H1 (cell line): Measurements from ENCODE around the gene SLC22A23. TPM values are rescaled to one million over a fixed set of nuclear protein-coding genes. Genes with fewer than 3 reads are reported as not detected.

ENCODE experiments used
- CTCF ChIA-PET: fragments of 300-600 bp; sonication (Branson Sonifier 250); formaldehyde crosslinking; loops from one replicate; lab custom pipeline; 2021; ENCODE audit not compliant: partially characterized antibody; lab: Charles Lee
- POLR2A ChIA-PET: fragments of 300-600 bp; sonication (Branson Sonifier 250); formaldehyde crosslinking; loops from one replicate; lab custom pipeline; 2021; ENCODE audit warnings: inconsistent platforms; ENCODE audit not compliant: partially characterized antibody; lab: Charles Lee
- DNase-seq, 2 experiments: peaks; one replicate each; pipeline versions ENCODE4 v3.0.0 to v3.0.0-alpha.2; 2010 to 2022; ENCODE audit warnings: low spot score in 2 of 2, low read depth in 1 of 2, mixed read lengths in 1 of 2
- FAIRE-seq: peaks from 2 replicates; lab custom pipeline; 2011; peaks lifted over from hg19 to GRCh38; lab: Jason Lieb, UNC
- H2AFZ ChIP-seq: 2 replicates; pipeline ENCODE4 v1.8.1; 2012; ENCODE audit warnings: low read length, inconsistent platforms
- H2AK5ac ChIP-seq: 2 replicates; pipeline ENCODE4 v1.6.1; 2013; ENCODE audit warnings: low read depth, low read length
- H2BK120ac ChIP-seq: replicated peaks from 2 replicates; pipeline ENCODE3; 2013; ENCODE audit warnings: low read depth, low read length, inconsistent platforms
- H2BK12ac ChIP-seq: 2 replicates; pipeline ENCODE4 v1.6.1; 2013; ENCODE audit warnings: low read depth, low read length
- H2BK15ac ChIP-seq: 2 replicates; pipeline ENCODE4 v1.6.1; 2013; ENCODE audit warnings: low read length
- H2BK20ac ChIP-seq: 2 replicates; pipeline ENCODE4 v1.6.1; 2013; ENCODE audit warnings: low read length
- H2BK5ac ChIP-seq: 2 replicates; pipeline ENCODE4 v1.6.1; 2013; ENCODE audit warnings: low read depth, low read length
- H3K14ac ChIP-seq: 2 replicates; pipeline ENCODE4 v1.6.1; 2013; ENCODE audit warnings: inconsistent platforms; ENCODE audit not compliant: insufficient read length
- H3K18ac ChIP-seq: 2 replicates; pipeline ENCODE4 v1.6.1; 2013; ENCODE audit warnings: low read length; ENCODE audit errors: extremely low read depth
- H3K23ac ChIP-seq: 2 replicates; pipeline ENCODE4 v1.6.1; 2013; ENCODE audit warnings: inconsistent platforms; ENCODE audit not compliant: insufficient read length
- H3K23me2 ChIP-seq: 2 replicates; pipeline ENCODE4 v1.6.1; 2013; ENCODE audit warnings: low read depth, low read length
- H3K27ac ChIP-seq: 2 replicates; pipeline ENCODE4 v1.6.1; 2011; ENCODE audit warnings: low read depth, low read length, inconsistent platforms
- H3K27me3 ChIP-seq, 4 experiments: replicated peaks in 1 of 4; 1 replicate in 1 of 4; 2 replicates in 3 of 4; pipeline versions ENCODE4 v1.6.1 to v1.8.1; 2011 to 2013; ENCODE audit warnings: low read length in 3 of 4, mild to moderate bottlenecking in 3 of 4, inconsistent platforms in 2 of 4, mixed read lengths in 2 of 4, moderate library complexity in 1 of 4; ENCODE audit not compliant: control insufficient read depth in 3 of 4, insufficient read depth in 3 of 4; ENCODE audit errors: extremely low read depth in 1 of 4
- H3K36me3 ChIP-seq, 4 experiments: 2 replicates each; pipeline versions ENCODE4 v1.6.1 to v1.8.1; 2011 to 2013; ENCODE audit warnings: mild to moderate bottlenecking in 4 of 4, low read length in 3 of 4, moderate library complexity in 2 of 4, control low read depth in 1 of 4, inconsistent platforms in 1 of 4; ENCODE audit not compliant: insufficient read depth in 4 of 4, control insufficient read depth in 2 of 4
- H3K4ac ChIP-seq: replicated peaks from 2 replicates; pipeline ENCODE3; 2013; ENCODE audit warnings: low read length, low read depth, mixed read lengths, inconsistent platforms; ENCODE audit not compliant: insufficient read length
- H3K4me1 ChIP-seq, 4 experiments: replicated peaks in 1 of 4; 1 replicate in 1 of 4; 2 replicates in 3 of 4; pipeline versions ENCODE4 v1.6.1 to v1.8.1; 2011 to 2013; ENCODE audit warnings: low read length in 3 of 4, inconsistent platforms in 2 of 4, mixed read lengths in 1 of 4; ENCODE audit not compliant: insufficient read depth in 4 of 4, control insufficient read depth in 3 of 4
- H3K4me2 ChIP-seq, 2 experiments: 2 replicates each; pipeline versions ENCODE4 v1.6.1 to v1.8.1; 2011 to 2013; ENCODE audit warnings: low read depth in 2 of 2, low read length in 2 of 2, control low read depth in 1 of 2, inconsistent platforms in 1 of 2, mild to moderate bottlenecking in 1 of 2; ENCODE audit not compliant: insufficient read depth in 1 of 2
- H3K4me3 ChIP-seq, 4 experiments: fragments of 200-600, 300-600 bp in 1 of 4; sonication (generic), shearing (Covaris generic), sonication (Bioruptor Twin) in 1 of 4; 2 replicates each; pipeline versions ENCODE4 v1.5.1 to v1.8.1; 2011 to 2016; ENCODE audit warnings: low read length in 4 of 4, low read depth in 3 of 4, control low read depth in 2 of 4, inconsistent platforms in 2 of 4, mild to moderate bottlenecking in 2 of 4, mixed read lengths in 1 of 4, moderate library complexity in 1 of 4; ENCODE audit not compliant: insufficient read depth in 2 of 4; ENCODE audit errors: extremely low read depth in 1 of 4
- H3K56ac ChIP-seq: replicated peaks from 2 replicates; pipeline ENCODE3; 2013; ENCODE audit warnings: low read depth, mild to moderate bottlenecking, mixed read lengths, low read length, inconsistent platforms; ENCODE audit not compliant: insufficient read length
- H3K79me1 ChIP-seq: 2 replicates; pipeline ENCODE4 v1.6.1; 2013; ENCODE audit warnings: low read depth, low read length, control low read depth
- H3K79me2 ChIP-seq, 2 experiments: 2 replicates each; pipeline versions ENCODE4 v1.6.1 to v1.8.1; 2012 to 2013; ENCODE audit warnings: low read length in 2 of 2, mild to moderate bottlenecking in 2 of 2, inconsistent platforms in 1 of 2; ENCODE audit not compliant: insufficient read depth in 2 of 2, control insufficient read depth in 1 of 2
- H3K9ac ChIP-seq, 4 experiments: replicated peaks in 1 of 4; 1 replicate in 1 of 4; 2 replicates in 3 of 4; pipeline versions ENCODE4 v1.6.1 to v1.8.1; 2011 to 2013; ENCODE audit warnings: low read depth in 3 of 4, low read length in 3 of 4, control low read depth in 2 of 4, mild to moderate bottlenecking in 2 of 4, moderate library complexity in 2 of 4, inconsistent platforms in 1 of 4; ENCODE audit errors: extremely low read depth in 1 of 4
- H3K9me3 ChIP-seq, 2 experiments: 2 replicates each; pipeline versions ENCODE4 v1.6.1 to v1.8.1; 2012 to 2013; ENCODE audit warnings: mild to moderate bottlenecking in 2 of 2, moderate library complexity in 2 of 2, control low read depth in 1 of 2, inconsistent platforms in 1 of 2, low read depth in 1 of 2, low read length in 1 of 2, mixed read lengths in 1 of 2; ENCODE audit not compliant: insufficient read depth in 2 of 2
- H4K20me1 ChIP-seq, 2 experiments: replicated peaks in 1 of 2; 2 replicates each; pipeline versions ENCODE3 to v1.8.1; 2011 to 2013; ENCODE audit warnings: inconsistent platforms in 2 of 2, low read length in 2 of 2, mild to moderate bottlenecking in 1 of 2; ENCODE audit not compliant: insufficient read depth in 2 of 2, control insufficient read depth in 1 of 2
- H4K5ac ChIP-seq: 2 replicates; pipeline ENCODE4 v1.6.1; 2013; ENCODE audit warnings: low read length, low read depth, mixed read lengths, inconsistent platforms; ENCODE audit not compliant: insufficient read length
- H4K8ac ChIP-seq: 2 replicates; pipeline ENCODE4 v1.8.0; 2013; ENCODE audit warnings: mild to moderate bottlenecking, moderate library complexity, low read length, inconsistent platforms; ENCODE audit not compliant: insufficient read depth; ENCODE audit errors: extremely low read depth
- H4K91ac ChIP-seq: replicated peaks from 2 replicates; pipeline ENCODE3; 2013; ENCODE audit warnings: low read length, mixed read lengths, inconsistent platforms; ENCODE audit not compliant: insufficient read length
- CREB1 ChIP-seq: IDR thresholded peaks from 2 replicates; pipeline ENCODE4 v1.6.1; 2012; ENCODE audit warnings: inconsistent platforms
- EP300 ChIP-seq, 2 experiments: IDR thresholded peaks; 1 replicate in 1 of 2; 2 replicates in 1 of 2; pipeline ENCODE4 v1.6.1; 2011 to 2012; ENCODE audit warnings: low read depth in 2 of 2, low read length in 2 of 2, mild to moderate bottlenecking in 2 of 2, borderline replicate concordance in 1 of 2, inconsistent platforms in 1 of 2, moderate library complexity in 1 of 2
- WGBS, 2 experiments: shearing (Covaris generic) in 1 of 2; methylation state at CpG; one replicate each; pipeline versions ENCODE4 v1.1.6 to v1.1.7; 2013 to 2015; ENCODE audit warnings: low lambda C conversion rate in 2 of 2, mixed read lengths in 2 of 2, inconsistent platforms in 1 of 2, low coverage in 1 of 2, missing lambda C conversion rate in 1 of 2; ENCODE audit not compliant: insufficient replicate concordance in 2 of 2, insufficient coverage in 1 of 2, insufficient read length in 1 of 2; ENCODE audit errors: extremely low coverage in 1 of 2, missing lambda C conversion rate in 1 of 2; 5-methylcytosine and 5-hydroxymethylcytosine counted together
- polyA plus RNA-seq, 7 experiments: library from polyadenylated mRNA; depleted of rRNA in 3 of 7; stranded (reverse) in 5 of 7; unstranded in 2 of 7; fragments of >200 nt in 5 of 7; fragments of 200-250 nt in 2 of 7; gene quantifications; 1 replicate in 5 of 7; 2 replicates in 1 of 7; 4 replicates in 1 of 7; pipeline versions ENCODE4 v1.2.1 to v1.2.3, GENCODE V29; 2011 to 2013; ENCODE audit warnings: missing spikeins in 2 of 7, mixed read lengths in 2 of 7
- total RNA-seq: library from RNA; stranded (reverse); fragmentation: NEBNext Ultra II Directional; extraction: Animal tissue kit (Norgen Biotek cat#: 25700); gene quantifications from 2 replicates; pipeline ENCODE4 v1.2.1, GENCODE V29; 2021

The SLC22A23 gene
- total and polyA plus RNA-seq, 2 of the 8 experiments (the other 6 are each of a cell fraction or from before 2014, with no cell fraction given) = 9.9 to 38.4 TPM

DNA sequence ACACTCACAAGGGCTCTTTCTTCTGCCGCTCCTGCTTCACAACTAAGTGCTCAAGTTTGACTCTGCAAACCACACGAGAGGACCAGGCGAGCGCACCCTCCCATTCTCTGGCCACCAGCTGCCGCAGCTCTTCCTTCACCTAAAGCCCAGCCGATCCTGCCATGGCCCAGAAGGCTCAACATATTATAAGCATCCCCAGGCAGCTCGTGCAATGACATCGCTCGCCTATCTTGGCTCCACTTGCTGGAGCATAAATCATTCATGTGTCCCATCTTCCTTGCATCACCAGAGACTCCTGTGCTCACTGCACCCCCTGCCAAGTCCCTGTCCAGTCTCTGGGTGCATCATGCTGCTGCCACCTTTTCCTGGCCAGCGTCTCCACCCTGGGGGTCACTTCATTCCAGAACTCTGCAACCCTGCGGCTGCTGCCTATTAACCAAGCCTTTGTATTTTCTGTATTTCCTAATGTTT, 139.1 kb downstream of the SLC22A23 start:
- Histone ChIP-seq H3K4me3 (no peak overlapping the region), H3K79me1 (peaks cover 3% of the 10 kb centered on the region), H2BK15ac (no peak overlapping the region), H3K9ac (no peak overlapping the region), H3K56ac (no peak overlapping the region), H2BK120ac (no peak overlapping the region), H4K91ac (no peak overlapping the region), H3K23ac (no peak overlapping the region), H3K4me2 (no peak overlapping the region), H4K8ac (no peak overlapping the region), H3K14ac (no peak overlapping the region), H2AK5ac (no peak overlapping the region), H2BK20ac (no peak overlapping the region), H2BK5ac (no peak overlapping the region), H3K18ac (no peak overlapping the region), H2AFZ (no peak overlapping the region), H3K4ac (no peak overlapping the region), H3K27ac (no peak overlapping the region), H3K4me1 (peaks cover 0 to under 1% (median 0%) of the 10 kb centered on the region in 4 experiments; a peak in 2 of 7 replicates), H3K36me3 (peaks cover 0 to 2% (median 0%) of the 10 kb centered on the region in 4 experiments; a peak in 1 of 8 replicates), H4K5ac (no peak overlapping the region), H3K23me2 (no peaks in the 10 kb centered on the region), H2BK12ac (no peak overlapping the region), H3K27me3 (no peaks in the 10 kb centered on the region), H3K79me2 (peaks cover 0 to 2% of the 10 kb centered on the region in 2 experiments; a peak in 1 of 4 replicates), H3K9me3 (no peaks in the 10 kb centered on the region), H4K20me1 (peaks cover 0 to 2% of the 10 kb centered on the region in 2 experiments)
- ChIA-PET POLR2A (no interaction called here), CTCF (interaction anchor here (1.1 to 1.4 kb wide), 2 partner anchors 13 to 20 kb away, joined by 6 read pairs; no protein-coding TSS in a partner anchor)
- DNase-seq (no peak), FAIRE-seq (no peak)
- WGBS, 2 experiments = 94% methylated on average over 11 of the region's 11 CpGs; no CpG with 5 or more reads in 1 of the 2 experiments
- TF ChIP-seq CREB1 (no peak), EP300 (IDR thresholded peaks at IDR 0.05; ENCODE audit: borderline replicate concordance in 1 of 2, low read depth in 2 of 2, low read length in 2 of 2) (no peak)
